Activated T-helper 1 cell treated with anti-CD3 and anti-CD28 coated beads, Interleukin-2, amount 50 U/mL, for 16 hours (primary cell): Measurements from ENCODE around the gene ABCG8.

Experiments
- DNase-seq, 2 donors: peaks; one replicate each; pipeline ENCODE4 v3.0.0-alpha.2; 2020; ENCODE audit warnings: low read depth in 1 of 2, low spot score in 1 of 2

Gene ABCG8

DNA sequence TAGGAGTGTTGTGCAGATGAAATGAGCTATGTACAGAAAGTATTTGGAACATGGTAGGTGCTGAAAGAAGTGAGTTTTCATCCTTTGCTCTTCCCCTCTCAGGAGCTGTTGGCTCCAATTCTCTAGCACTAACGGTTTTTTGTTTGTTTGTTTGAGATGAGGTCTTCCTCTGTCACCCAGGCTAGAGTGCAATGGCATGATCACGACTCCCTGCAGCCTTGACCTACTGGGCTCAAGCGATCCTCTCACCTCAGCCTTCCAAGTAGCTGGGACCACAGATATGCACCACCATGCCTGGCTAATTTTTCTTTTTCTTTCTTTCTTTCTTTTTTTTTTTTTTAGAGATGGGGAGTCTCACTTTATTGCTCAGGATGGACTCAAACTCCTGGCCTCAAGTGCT is 12.9 kb upstream of the ABCG8 start:
- DNase-seq = no peak

GRCh38 chr2:43826305-43827250 is 12.2 kb upstream of the ABCG8 start:
- DNase-seq = no peak

DNA sequence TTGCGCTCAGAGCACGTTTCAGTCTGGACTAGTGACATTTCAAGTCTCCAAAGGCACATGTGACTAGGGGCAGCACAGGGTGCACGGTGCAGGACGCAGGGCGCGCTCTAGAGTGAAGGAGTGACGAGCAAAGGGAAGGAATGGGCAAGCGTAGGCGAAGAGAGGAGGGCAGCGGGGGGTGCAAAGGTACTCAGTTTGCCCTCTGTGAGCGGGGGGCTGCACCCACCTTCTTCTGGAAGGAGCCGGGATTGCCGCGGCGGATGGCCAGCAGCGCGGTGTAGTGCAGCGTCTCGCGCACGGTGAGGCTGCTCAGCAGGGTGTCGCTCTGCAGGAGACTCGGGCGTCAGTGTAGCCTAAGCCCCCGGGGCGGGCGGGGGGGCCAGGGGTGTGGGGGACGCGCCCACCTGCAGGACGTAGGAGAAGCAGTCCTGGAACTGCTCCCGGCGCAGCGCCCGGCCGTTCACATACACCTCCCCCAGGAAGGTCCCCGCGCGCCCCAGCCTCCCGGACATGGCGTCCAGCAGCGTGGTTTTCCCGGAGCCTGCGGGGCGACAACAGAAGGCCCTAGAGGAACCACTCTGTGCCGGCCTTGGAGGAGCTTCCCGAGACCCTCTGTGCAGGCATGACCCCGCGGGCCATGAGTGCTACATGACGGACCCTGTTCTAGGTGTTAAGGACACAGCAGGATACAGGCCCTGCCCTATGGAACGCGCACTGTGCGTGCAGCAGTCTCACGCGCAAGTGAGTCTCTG is 7.1 kb upstream of the ABCG8 start:
- DNase-seq = no peak

- DNase-seq = no peak
These were observed 6.3 kb upstream of the ABCG8 start for GRCh38 chr2:43832457-43832856.

GRCh38 chr2:43837033-43837432 is 1.7 kb upstream of the ABCG8 start:
- no peak for DNase-seq

GRCh38 chr2:43837831-43838559 is 776 bp upstream of the ABCG8 start:
- DNase-seq = no peak

GRCh38 chr2:43839776-43840564 is 1.2 kb downstream of the ABCG8 start:
- no peak for DNase-seq

DNA sequence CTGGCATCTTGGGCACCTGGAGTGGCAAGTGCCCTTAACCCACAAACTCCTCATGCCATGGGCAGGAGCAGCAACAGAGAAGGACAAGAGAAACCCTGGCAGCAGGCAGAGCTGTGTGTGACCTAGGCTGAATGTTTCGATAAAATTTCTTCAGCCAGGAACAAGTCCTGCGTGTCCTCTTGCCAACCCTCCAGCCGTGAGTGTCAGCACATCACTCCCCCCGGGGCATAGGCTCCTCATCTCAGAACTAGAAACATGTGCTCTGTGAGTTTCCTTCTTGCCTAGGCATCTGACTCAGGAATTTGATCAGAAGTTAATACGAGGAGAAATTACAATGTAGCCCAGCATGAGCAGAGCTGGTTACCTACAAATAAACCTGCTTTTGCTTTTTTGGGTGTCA is 2.2 kb downstream of the ABCG8 start:
- DNase-seq = no peak

DNA sequence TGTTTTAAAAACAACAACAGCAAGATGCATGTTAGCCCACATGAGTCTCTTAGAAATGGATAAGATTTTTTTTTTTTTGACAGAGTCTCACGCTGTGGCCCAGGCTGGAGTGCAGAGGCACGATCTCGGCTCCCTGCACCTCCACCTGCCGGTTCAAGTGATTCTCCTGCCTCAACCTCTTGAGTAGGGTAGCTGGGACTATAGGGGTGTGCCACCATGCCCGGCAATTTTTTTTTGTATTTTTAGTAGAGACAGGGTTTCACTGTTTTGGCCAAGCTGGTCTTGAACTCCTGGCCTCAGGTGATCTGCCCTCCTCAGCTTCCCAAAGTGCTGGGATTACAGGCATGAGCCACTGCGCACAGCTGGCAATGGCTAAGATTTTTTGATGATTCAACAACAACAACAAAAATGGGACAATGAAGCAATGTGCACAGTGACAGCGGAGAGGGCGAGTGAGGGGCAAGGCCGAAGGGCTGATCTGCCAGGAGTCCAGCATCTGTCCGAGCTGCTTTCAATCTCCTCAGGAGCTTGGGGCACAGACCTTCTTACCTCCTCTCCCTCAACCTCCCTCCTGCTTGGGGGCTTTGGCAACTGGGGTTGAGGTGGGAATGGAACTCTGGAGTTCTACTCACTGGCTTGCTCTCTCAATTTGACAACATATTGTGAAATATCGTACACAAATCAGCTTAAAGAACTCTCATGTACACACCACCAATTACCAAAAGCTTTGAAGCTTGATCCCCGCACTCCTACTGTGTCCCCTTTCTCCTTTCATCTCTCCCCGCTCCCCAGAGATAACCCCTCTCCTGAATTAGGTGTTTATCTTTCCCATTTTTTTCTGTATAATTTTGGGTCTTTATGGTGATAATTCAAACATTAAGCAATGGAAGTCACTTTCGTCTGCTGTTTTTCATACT is 3.4 kb downstream of the ABCG8 start:
- DNase-seq = no peak

GRCh38 chr2:43842866-43843226 is 4.1 kb downstream of the ABCG8 start:
- no peak for DNase-seq

DNA sequence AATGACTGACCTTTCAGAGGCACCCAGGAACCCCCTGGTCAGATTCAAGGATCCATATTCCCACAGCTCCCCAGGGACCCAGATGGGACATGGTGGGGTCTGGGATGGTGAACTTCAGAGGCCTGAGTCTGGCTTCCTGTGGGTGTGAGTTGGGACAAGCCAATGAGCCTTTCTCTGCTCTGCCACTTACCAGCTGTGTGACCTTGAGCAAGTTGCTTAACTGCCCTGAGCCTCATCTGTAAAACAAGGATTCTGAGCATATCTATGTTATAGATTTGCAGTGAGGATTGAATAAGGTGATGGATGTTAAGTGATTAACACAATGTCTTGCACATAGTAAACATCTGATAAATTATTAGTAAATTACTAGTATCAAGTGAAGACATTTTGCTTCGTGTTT is 6.4 kb downstream of the ABCG8 start:
- no peak for DNase-seq

DNA sequence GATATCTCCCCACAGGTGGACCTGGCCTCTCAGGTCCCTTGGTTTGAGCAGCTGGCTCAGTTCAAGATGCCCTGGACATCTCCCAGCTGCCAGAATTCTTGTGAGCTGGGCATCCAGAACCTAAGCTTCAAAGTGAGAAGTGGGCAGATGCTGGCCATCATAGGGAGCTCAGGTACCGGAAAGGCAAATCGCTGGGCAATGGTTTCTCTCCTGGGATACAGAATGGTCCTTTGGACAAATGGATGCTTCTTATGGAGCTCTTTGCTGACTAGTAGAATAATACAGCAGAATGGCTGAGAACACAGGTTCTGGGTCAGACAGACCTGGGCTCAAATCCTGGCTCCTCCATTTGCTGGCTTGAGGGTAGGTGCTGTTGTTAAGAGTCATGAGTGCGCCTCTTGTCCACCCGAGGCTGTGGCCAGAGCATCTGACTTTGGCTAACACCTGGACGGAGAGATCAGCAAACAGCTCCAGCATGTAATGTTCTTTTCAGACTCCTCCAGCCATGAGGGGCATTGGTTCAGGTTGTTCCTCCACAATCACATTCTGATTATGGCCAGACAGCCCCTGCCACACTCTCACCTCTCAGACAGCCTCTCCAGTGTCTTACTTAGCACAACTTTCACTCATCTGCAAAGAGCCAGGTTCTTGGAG is 7.5 kb downstream of the ABCG8 start:
- no peak for DNase-seq

DNA sequence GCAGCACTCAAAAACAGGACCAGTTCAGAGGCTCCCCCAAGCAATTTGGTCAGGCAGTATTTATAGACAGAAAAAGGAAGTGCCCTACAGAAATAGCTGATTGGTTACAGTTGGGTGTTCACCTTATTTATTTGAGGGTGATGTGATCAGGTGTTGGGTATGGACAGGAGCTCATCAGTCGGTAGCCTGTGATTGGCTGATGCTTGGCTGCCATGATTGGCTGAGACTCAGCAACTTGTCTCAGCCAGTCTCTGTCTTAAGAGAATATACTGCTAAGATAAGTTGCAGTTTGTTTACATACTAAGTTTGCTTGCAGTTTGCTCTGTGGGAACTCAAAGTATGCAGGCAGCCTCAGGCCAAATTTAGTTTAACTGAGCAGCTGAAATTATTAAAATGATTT is 9.4 kb downstream of the ABCG8 start:
- no peak for DNase-seq

DNA sequence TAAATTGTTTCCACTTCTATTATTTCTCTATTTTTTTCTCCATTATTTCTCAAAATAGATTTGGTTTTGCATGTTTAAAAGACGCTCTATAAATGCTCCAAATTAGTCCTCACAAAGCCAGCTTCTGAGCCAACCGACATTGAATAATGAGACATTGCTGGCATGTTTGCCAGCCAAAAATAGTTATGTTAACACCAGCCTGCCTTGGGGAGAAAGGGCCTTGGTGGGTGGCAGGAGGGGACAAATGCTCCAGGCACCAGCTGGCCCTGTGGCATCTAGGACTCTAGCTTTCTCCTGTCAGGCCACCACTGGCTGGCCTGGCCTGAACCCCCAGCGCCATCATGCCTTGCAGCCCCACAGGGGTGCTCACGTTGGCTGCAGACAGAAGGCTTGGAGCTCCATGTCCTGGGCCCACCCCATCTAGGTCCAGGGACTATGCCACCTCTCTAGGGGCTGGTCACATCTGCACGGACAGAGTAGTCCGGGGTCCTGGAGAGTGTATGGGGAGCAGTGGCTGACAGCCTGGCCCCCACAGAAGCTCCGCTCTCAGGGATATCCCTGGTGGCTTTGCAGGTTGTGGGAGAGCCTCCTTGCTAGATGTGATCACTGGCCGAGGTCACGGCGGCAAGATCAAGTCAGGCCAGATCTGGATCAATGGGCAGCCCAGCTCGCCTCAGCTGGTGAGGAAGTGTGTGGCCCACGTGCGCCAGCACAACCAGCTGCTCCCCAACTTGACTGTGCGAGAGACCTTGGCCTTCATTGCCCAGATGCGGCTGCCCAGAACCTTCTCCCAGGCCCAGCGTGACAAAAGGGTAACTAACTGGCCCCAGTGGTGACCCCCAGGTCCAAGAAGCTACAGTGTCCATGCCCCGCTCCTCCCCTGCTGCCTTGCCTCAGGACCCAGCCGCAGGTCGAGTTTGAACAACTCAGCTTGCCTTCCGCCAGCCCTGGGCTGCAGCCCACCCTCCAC is 12.5 kb downstream of the ABCG8 start:
- no peak for DNase-seq

GRCh38 chr2:43852196-43852730 is 13.5 kb downstream of the ABCG8 start:
- no peak for DNase-seq

DNA sequence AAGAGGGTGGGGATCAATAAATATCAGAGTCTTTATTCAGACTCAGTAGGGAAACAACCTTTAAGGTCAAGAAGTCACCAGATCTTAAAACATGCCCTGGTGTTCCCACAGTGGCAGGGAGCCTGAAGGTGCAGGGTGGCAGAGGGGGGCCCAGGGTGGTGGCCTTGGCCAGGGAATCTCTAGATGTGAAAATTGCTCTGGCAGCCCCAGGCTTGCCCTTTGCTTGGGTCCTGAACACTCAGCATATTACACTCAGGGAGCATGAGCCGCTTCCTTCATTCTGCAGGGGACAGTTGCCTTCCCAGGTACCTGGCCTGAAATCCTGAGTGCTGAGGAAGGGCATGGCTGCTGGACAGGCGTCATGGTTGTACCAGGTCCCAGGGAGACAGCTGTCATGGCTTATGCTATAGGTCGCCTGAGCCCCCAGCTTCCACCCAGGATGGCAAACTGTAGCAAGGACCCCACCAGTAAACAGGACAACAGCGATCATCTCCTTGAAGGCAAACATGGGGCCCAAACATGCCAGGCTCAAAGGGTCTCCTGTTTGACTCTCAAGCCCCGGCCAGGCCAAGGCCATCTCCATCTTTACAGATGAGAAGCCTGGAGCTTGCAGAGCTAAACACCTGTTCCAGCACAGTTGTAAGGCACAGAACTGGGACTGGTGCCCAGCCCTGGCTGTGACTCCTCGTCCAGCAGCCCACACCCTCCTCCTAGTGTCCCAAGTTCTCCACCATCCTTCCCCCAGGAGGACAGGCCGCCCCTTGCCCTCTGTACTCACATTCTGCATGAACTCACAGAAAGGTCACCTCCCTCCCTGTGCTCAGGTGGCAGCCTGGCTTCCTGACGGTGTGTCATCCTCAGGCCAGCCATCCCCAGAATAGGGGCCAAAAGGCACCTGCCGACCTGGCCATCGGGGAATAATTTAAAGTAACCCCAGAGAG is 14.6 kb downstream of the ABCG8 start:
- DNase-seq = no peak

GRCh38 chr2:43854671-43855070 is 15.9 kb downstream of the ABCG8 start:
- no peak for DNase-seq
